T-cell (primary cell): ENCODE results near the gene SMCR8. TPM values are rescaled to one million over a fixed set of nuclear protein-coding genes. Genes with fewer than 3 reads are reported as not detected.
"Not testable (repeated sequence)": the region's sequence is repeated elsewhere in the genome, so short reads cannot be mapped to it uniquely, and the experiment has no call there.

Experiments
- ATAC-seq, 4 experiments: fragments of 200-7000 bp in 3 of 4; fragments of 150-1000 bp in 1 of 4; cut with Tn5 transposase; replicated peaks in 1 of 4; 1 replicate in 3 of 4; 2 replicates in 1 of 4; pipeline ENCODE4 v1.10.0; 2021; ENCODE audit warnings: moderate library complexity in 3 of 4, mild to moderate bottlenecking in 2 of 4, moderate number of reproducible peaks in 1 of 4
- CTCF ChIA-PET, 2 donors: fragments of 300-600 bp; sonication (Branson Sonifier 250); formaldehyde crosslinking; loops; one replicate each; lab custom pipeline; 2022; ENCODE audit warnings: antibody characterized with exemption in 2 of 2; lab: Charles Lee
- POLR2A ChIA-PET, 2 donors: fragments of 300-600 bp; sonication (Branson Sonifier 250); formaldehyde crosslinking; loops; one replicate each; lab custom pipeline; 2022; ENCODE audit warnings: antibody characterized with exemption in 2 of 2; lab: Charles Lee
- DNase-seq, 35 experiments: peaks; one replicate each; pipeline versions ENCODE4 v3.0.0 to v3.0.0-alpha.2; 2013 to 2023
- H3K27ac ChIP-seq: one replicate; pipeline ENCODE4 v1.5.1; 2013; ENCODE audit warnings: low read length
- H3K27me3 ChIP-seq, 2 experiments: replicated peaks in 1 of 2; 1 replicate in 1 of 2; 2 replicates in 1 of 2; pipeline versions ENCODE4 v1.6.1 to v1.7.0; 2013; ENCODE audit warnings: low read length in 1 of 2, mixed read lengths in 1 of 2; ENCODE audit not compliant: control insufficient read depth in 2 of 2, insufficient read depth in 2 of 2; ENCODE audit errors: extremely low read depth in 1 of 2
- H3K36me3 ChIP-seq, 2 donors: 1 replicate in 1 of 2; 2 replicates in 1 of 2; pipeline versions ENCODE4 v1.6.1 to v1.7.0; 2013; ENCODE audit warnings: low read length in 1 of 2; ENCODE audit not compliant: control insufficient read depth in 2 of 2, insufficient read depth in 1 of 2; ENCODE audit errors: extremely low read depth in 1 of 2
- H3K4me1 ChIP-seq, 2 experiments: 1 replicate in 1 of 2; 2 replicates in 1 of 2; pipeline versions ENCODE4 v1.6.1 to v1.7.0; 2013; ENCODE audit warnings: low read length in 2 of 2, mixed read lengths in 1 of 2; ENCODE audit not compliant: insufficient read depth in 2 of 2, control insufficient read depth in 1 of 2; ENCODE audit errors: extremely low read depth in 1 of 2
- H3K4me3 ChIP-seq, 2 donors: 1 replicate in 1 of 2; 2 replicates in 1 of 2; pipeline versions ENCODE4 v1.5.1 to v1.7.0; 2013; ENCODE audit warnings: mild to moderate bottlenecking in 2 of 2, low read length in 1 of 2, moderate library complexity in 1 of 2; ENCODE audit not compliant: control insufficient read depth in 1 of 2; ENCODE audit errors: extremely low read depth in 1 of 2
- H3K9me3 ChIP-seq: 2 replicates; pipeline ENCODE4 v1.7.0; 2013
- H3K27ac Mint-ChIP-seq, 2 donors: one replicate each; pipeline ENCODE4 v1.8.0; 2020 to 2021; ENCODE audit warnings: mild to moderate bottlenecking in 2 of 2, mixed read lengths in 2 of 2
- H3K27me3 Mint-ChIP-seq, 2 donors: one replicate each; pipeline ENCODE4 v1.8.0; 2021 to 2022; ENCODE audit warnings: mixed read lengths in 2 of 2
- H3K36me3 Mint-ChIP-seq: one replicate; pipeline ENCODE4 v1.8.0; 2021; ENCODE audit warnings: mixed read lengths
- H3K4me1 Mint-ChIP-seq, 3 donors: one replicate each; pipeline ENCODE4 v1.8.0; 2020 to 2022; ENCODE audit warnings: mixed read lengths in 3 of 3, mild to moderate bottlenecking in 1 of 3
- H3K4me3 Mint-ChIP-seq, 3 donors: one replicate each; pipeline ENCODE4 v1.8.0; 2020 to 2022; ENCODE audit warnings: mild to moderate bottlenecking in 3 of 3, mixed read lengths in 3 of 3, moderate library complexity in 3 of 3
- H3K9me3 Mint-ChIP-seq, 3 donors: one replicate each; pipeline ENCODE4 v1.8.0; 2020 to 2022; ENCODE audit warnings: mixed read lengths in 3 of 3
- WGBS: methylation state at CpG from one replicate; pipeline ENCODE4 v1.1.5; 2013; ENCODE audit warnings: missing lambda C conversion rate; ENCODE audit not compliant: insufficient coverage; 5-methylcytosine and 5-hydroxymethylcytosine counted together
- total RNA-seq, 35 experiments: library from RNA in 6 of 35; stranded (reverse) in 6 of 35; fragments of 120-200 nt in 1 of 35; gene quantifications; one replicate each; pipeline versions ENCODE4 v1.2.1 to v1.2.4 and lab custom pipeline; 2013 to 2026

The SMCR8 gene
- total RNA-seq, 5 donors from 2014 or later (not counting 1 experiment from before 2014, with no cell fraction given), result 38.7 to 46.4 (median 45.9) TPM

- POLR2A ChIA-PET, H3K27ac Mint-ChIP-seq, H3K4me3 ChIP-seq, H3K9me3 ChIP-seq, H3K4me3 Mint-ChIP-seq, H3K4me1 Mint-ChIP-seq, H3K9me3 Mint-ChIP-seq, H3K4me1 ChIP-seq, H3K36me3 Mint-ChIP-seq, H3K36me3 ChIP-seq, DNase-seq, H3K27ac ChIP-seq, ATAC-seq: not testable (repeated sequence)
- CTCF ChIA-PET, result interaction anchor here (0.6 kb wide), 2 partner anchors 563 to 1097 kb away, joined by 3 read pairs; no protein-coding TSS in a partner anchor
- WGBS, result no CpG with 5 or more reads among the region's 6 CpGs
- peaks cover 0 to 15% of the 10 kb centered on the region in 2 donors for H3K27me3 Mint-ChIP-seq
- peaks cover 0 to 24% of the 10 kb centered on the region in 2 experiments for H3K27me3 ChIP-seq
Measured at GRCh38 chr17:18373181-18373580, 58.1 kb downstream of the SMCR8 start.

GRCh38 chr17:18374216-18374615, 59.1 kb downstream of the SMCR8 start:
- Mint-ChIP-seq H3K4me1 (peaks cover 0 to 6% (median 4%) of the 10 kb centered on the region in 3 donors), H3K27me3 (peaks cover 0 to 15% of the 10 kb centered on the region in 2 donors), H3K36me3 (no peaks in the 10 kb centered on the region), H3K4me3 (no peak overlapping the region), H3K27ac (no peak overlapping the region), H3K9me3 (no peaks in the 10 kb centered on the region)
- no peak for DNase-seq
- peaks cover 0 to 7% of the 10 kb centered on the region in 2 experiments for H3K4me1 ChIP-seq
- no peaks in the 10 kb centered on the region for H3K36me3 ChIP-seq
- WGBS, result no CpG with 5 or more reads among the region's 7 CpGs
- H3K27me3 ChIP-seq, result peaks cover 0 to 25% of the 10 kb centered on the region in 2 experiments
- H3K27ac ChIP-seq, result no peak overlapping the region
- no peak for ATAC-seq
- POLR2A ChIA-PET, result no interaction called here
- CTCF ChIA-PET, result no interaction called here
- no peaks in the 10 kb centered on the region for H3K9me3 ChIP-seq
- H3K4me3 ChIP-seq, result no peak overlapping the region

Other genes starting within 250 kb of the SMCR8 start
- 10 to 100 TPM; 48.1 to 65.7 (median 57.3) TPM for gene DRG2, start 227.3 kb upstream of the SMCR8 start, total RNA-seq
- 1 to 10 TPM in 4 of 5 donors, under 1 TPM in 1; 0.76 to 1.9 (median 1.3) TPM for gene MYO15A, start 206.5 kb upstream of the SMCR8 start, total RNA-seq
- gene ALKBH5, start 131.5 kb upstream of the SMCR8 start, total RNA-seq, result 100 to 1,000 TPM in 4 of 5 donors, 10 to 100 TPM in 1; 99.0 to 122 (median 103) TPM
- gene LLGL1, start 89.7 kb upstream of the SMCR8 start, total RNA-seq, result 10 to 100 TPM; 13.1 to 24.3 (median 23.2) TPM
- gene FLII, start 56.6 kb upstream of the SMCR8 start, total RNA-seq, result 100 to 1,000 TPM; 257 to 389 (median 319) TPM
- 10 to 100 TPM in 4 of 5 donors, 1 to 10 TPM in 1; 10.0 to 19.7 (median 17.6) TPM for gene MIEF2, start 54.6 kb upstream of the SMCR8 start, total RNA-seq
- 10 to 100 TPM; 34.0 to 60.4 (median 52.8) TPM for gene TOP3A, start 299 bp upstream of the SMCR8 start, total RNA-seq
- gene SHMT1, start 48.3 kb downstream of the SMCR8 start, total RNA-seq, result 10 to 100 TPM in 3 of 5 donors, 1 to 10 TPM in 2; 8.3 to 14.7 (median 13.1) TPM
- not detected for gene EVPLL, start 62.5 kb downstream of the SMCR8 start, total RNA-seq
- under 1 TPM in 3 of 5 donors, not detected in 2; 0.19 to 0.59 (median 0.54) TPM for gene LGALS9C, start 161.5 kb downstream of the SMCR8 start, total RNA-seq